CD4-positive, alpha-beta memory T cell (primary cell): ENCODE data around the gene COL18A1. TPM values are rescaled to one million over a fixed set of nuclear protein-coding genes. Genes with fewer than 3 reads are reported as not detected.
A peak's percentile ranks its signal among the peaks of the same experiment; 100 is the strongest.

Experiments
- CTCF ChIA-PET: fragments of 350-600 bp; sonication (Branson Sonifier 250); formaldehyde crosslinking; loops from one replicate; lab custom pipeline; 2021; ENCODE audit warnings: inconsistent platforms; ENCODE audit not compliant: partially characterized antibody; lab: Charles Lee
- POLR2A ChIA-PET: fragments of 350-600 bp; sonication (Branson Sonifier 250); formaldehyde crosslinking; loops from one replicate; lab custom pipeline; 2021; ENCODE audit not compliant: partially characterized antibody; lab: Charles Lee
- DNase-seq, 5 donors: peaks; one replicate each; pipeline versions ENCODE4 v3.0.0 to v3.0.0-alpha.2; 2020 to 2022; ENCODE audit warnings: mixed read lengths in 1 of 5
- H3K27ac ChIP-seq: one replicate; pipeline ENCODE4 v1.7.0; 2013; ENCODE audit warnings: low read depth, low read length
- H3K27me3 ChIP-seq: 2 replicates; pipeline ENCODE4 v1.7.0; 2013; ENCODE audit warnings: mild to moderate bottlenecking, low read length, moderate library complexity; ENCODE audit not compliant: insufficient read depth
- H3K36me3 ChIP-seq: 2 replicates; pipeline ENCODE4 v1.7.0; 2013; ENCODE audit warnings: mild to moderate bottlenecking, low read length, moderate library complexity; ENCODE audit not compliant: insufficient read depth
- H3K4me1 ChIP-seq: 2 replicates; pipeline ENCODE4 v1.7.0; 2013; ENCODE audit warnings: mild to moderate bottlenecking, low read length, moderate library complexity; ENCODE audit not compliant: insufficient read depth
- H3K4me3 ChIP-seq, 2 donors: one replicate each; pipeline ENCODE4 v1.7.0; 2013; ENCODE audit warnings: low read length in 2 of 2, mild to moderate bottlenecking in 1 of 2
- H3K9me3 ChIP-seq, 2 donors: one replicate each; pipeline ENCODE4 v1.7.0; 2013; ENCODE audit warnings: low read length in 2 of 2, control low read depth in 1 of 2; ENCODE audit not compliant: control insufficient read depth in 1 of 2
- H3K27ac Mint-ChIP-seq, 7 donors: one replicate each; pipeline ENCODE4 v1.8.0; 2020 to 2021; ENCODE audit warnings: mixed read lengths in 7 of 7, mild to moderate bottlenecking in 6 of 7, inconsistent platforms in 3 of 7, moderate library complexity in 3 of 7
- H3K27me3 Mint-ChIP-seq, 2 donors: one replicate each; pipeline ENCODE4 v1.8.0; 2020 to 2021; ENCODE audit warnings: mixed read lengths in 2 of 2
- H3K36me3 Mint-ChIP-seq, 2 donors: one replicate each; pipeline ENCODE4 v1.8.0; 2020 to 2021; ENCODE audit warnings: mixed read lengths in 2 of 2, inconsistent platforms in 1 of 2, mild to moderate bottlenecking in 1 of 2
- H3K4me1 Mint-ChIP-seq, 4 donors: one replicate each; pipeline ENCODE4 v1.8.0; 2020 to 2021; ENCODE audit warnings: mixed read lengths in 4 of 4, mild to moderate bottlenecking in 1 of 4
- H3K4me3 Mint-ChIP-seq, 8 donors: one replicate each; pipeline ENCODE4 v1.8.0; 2020 to 2021; ENCODE audit warnings: mixed read lengths in 8 of 8, mild to moderate bottlenecking in 7 of 8, moderate library complexity in 6 of 8, inconsistent platforms in 3 of 8
- H3K9me3 Mint-ChIP-seq, 8 donors: one replicate each; pipeline ENCODE4 v1.8.0; 2020 to 2021; ENCODE audit warnings: mixed read lengths in 8 of 8, mild to moderate bottlenecking in 5 of 8, inconsistent platforms in 3 of 8, moderate library complexity in 1 of 8
- intact Hi-C: fragments of 100-400 bp; cut with micrococcal nuclease; formaldehyde crosslinking; loops from one replicate; pipeline ENCODE4 v1.15.1; 2023
- polyA plus RNA-seq, 2 donors: library from polyadenylated mRNA; unstranded; fragments of 300-500 nt; fragmentation: Illumina TruSeq; gene quantifications; one replicate each; pipeline ENCODE4 v1.2.3, GENCODE V29; 2021
- total RNA-seq, 2 experiments: library from RNA; stranded (reverse); gene quantifications; one replicate each; pipeline ENCODE4 v1.2.3, GENCODE V29; 2021

The COL18A1 gene
- total and polyA plus RNA-seq, 4 experiments from 2014 or later = 0.43 to 4.5 (median 3.8) TPM

DNA sequence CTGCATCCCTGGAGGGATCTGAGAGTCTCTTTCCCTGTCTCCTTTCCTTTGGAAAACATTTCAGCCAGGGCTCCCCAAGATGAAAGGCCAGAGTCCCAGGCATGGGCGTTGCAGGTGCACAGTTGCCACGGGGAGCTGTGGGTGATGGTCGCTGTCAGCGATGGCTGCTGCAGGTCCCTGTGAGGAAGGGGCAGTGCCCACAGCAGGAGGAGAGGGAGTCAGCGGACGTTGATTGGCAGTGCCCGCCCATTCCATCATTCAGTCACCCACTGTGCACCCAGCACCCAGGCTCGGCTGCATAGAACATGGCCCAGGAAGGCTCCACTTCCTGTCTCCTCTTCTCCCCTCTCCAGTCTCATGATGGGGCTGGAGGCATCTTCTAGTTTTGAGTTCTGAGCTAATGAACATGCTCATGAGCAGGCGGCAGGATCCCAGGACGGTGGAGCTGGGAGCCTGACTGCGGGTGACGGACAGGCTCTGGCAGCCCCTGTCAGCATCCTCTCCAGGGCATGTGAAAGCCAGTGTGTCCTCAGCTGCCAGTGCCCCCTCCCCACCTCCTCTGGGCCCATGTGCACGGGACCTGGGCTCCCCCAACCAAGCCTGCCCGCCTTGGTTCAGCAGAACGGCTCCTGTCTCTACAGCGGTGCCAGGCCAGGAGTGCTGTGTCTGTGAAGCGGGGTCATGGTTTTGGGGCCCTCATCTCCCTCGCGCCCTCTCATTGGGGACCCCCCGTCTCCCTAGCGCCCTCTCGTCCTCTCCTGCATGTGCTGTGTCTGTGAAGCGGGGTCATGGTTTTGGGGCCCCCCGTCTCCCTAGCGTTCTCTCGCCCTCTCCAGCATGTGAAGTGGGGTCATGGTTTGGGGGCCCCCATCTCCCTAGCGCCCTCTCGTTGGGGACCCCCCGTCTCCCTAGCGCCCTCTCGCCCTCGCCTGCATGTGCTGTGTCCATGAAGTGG, 24.5 kb downstream of the COL18A1 start:
- Histone ChIP-seq H3K27ac (no peak overlapping the region), H3K4me3 (no peak overlapping the region), H3K27me3 (no peaks in the 10 kb centered on the region), H3K36me3 (no peaks in the 10 kb centered on the region), H3K9me3 (no peaks in the 10 kb centered on the region), H3K4me1 (no peaks in the 10 kb centered on the region)
- Mint-ChIP-seq H3K36me3 (no peaks in the 10 kb centered on the region), H3K27me3 (peaks cover 0 to 3% of the 10 kb centered on the region in 2 donors), H3K4me1 (no peaks in the 10 kb centered on the region), H3K27ac (no peak overlapping the region), H3K9me3 (peaks cover 0 to 1% (median 0%) of the 10 kb centered on the region in 8 donors), H3K4me3 (no peak overlapping the region)
- intact Hi-C loops = no loop called here
- ChIA-PET CTCF (no interaction called here), POLR2A (no interaction called here)
- DNase-seq = peak in 1 of 5 donors; percentile 13

DNA sequence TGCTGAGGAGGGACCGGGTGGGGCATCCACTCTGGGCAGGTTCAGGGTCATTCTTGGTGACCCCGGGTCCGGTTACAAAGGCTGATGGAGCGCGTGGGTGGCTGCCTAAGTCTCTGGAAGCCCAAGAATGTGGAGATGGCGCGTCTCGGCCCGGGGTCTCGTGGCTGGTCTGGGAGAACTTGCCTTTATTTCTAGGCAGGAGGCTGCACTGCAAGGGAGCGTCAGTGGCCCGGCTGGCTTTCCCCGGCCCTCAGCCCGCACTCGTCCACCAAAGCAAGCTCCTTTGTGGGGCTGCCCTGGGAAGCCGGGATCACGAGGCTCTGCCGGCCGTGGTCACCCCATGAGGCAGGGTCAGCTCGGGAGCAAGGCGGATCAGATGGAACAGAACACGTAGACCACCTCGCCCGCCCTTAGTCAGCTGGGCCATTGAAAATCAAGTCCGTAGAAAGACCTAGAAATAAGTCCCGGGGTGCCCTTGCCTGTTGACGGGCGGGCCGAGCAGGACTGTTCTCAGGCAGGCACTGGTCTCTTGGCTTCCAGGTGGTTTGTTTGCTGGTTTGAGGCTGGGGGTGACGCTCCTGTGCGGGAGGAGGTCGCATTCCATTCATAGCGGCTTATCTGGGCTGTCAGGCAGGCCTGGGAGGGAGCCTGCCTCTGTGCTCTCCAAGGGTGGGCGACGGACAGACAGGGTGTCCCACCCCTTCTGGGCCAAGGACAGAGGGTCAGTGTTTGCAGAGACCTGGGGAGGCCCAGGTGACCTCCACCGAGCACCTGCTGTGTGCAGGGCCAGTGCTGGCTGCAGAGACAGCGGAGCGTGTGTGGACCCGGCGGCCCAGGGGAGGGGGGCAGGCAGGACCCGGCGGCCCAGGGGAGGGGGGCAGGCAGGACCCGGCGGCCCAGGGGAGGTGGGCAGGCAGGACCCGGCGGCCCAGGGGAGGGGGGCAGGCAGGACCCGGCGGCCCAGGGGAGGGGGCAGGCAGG, 25.8 kb downstream of the COL18A1 start:
- Mint-ChIP-seq H3K4me3 (no peak overlapping the region), H3K4me1 (no peaks in the 10 kb centered on the region), H3K27ac (no peak overlapping the region), H3K27me3 (peaks cover 0 to 3% of the 10 kb centered on the region in 2 donors), H3K36me3 (no peaks in the 10 kb centered on the region), H3K9me3 (peaks cover 0 to 1% (median 0%) of the 10 kb centered on the region in 8 donors)
- intact Hi-C loops = no loop called here
- Histone ChIP-seq H3K36me3 (no peaks in the 10 kb centered on the region), H3K9me3 (no peaks in the 10 kb centered on the region), H3K27me3 (no peaks in the 10 kb centered on the region), H3K4me1 (no peaks in the 10 kb centered on the region), H3K27ac (no peak overlapping the region), H3K4me3 (no peak overlapping the region)
- ChIA-PET CTCF (no interaction called here), POLR2A (no interaction called here)
- peak in 1 of 5 donors; percentile 32 for DNase-seq

DNA sequence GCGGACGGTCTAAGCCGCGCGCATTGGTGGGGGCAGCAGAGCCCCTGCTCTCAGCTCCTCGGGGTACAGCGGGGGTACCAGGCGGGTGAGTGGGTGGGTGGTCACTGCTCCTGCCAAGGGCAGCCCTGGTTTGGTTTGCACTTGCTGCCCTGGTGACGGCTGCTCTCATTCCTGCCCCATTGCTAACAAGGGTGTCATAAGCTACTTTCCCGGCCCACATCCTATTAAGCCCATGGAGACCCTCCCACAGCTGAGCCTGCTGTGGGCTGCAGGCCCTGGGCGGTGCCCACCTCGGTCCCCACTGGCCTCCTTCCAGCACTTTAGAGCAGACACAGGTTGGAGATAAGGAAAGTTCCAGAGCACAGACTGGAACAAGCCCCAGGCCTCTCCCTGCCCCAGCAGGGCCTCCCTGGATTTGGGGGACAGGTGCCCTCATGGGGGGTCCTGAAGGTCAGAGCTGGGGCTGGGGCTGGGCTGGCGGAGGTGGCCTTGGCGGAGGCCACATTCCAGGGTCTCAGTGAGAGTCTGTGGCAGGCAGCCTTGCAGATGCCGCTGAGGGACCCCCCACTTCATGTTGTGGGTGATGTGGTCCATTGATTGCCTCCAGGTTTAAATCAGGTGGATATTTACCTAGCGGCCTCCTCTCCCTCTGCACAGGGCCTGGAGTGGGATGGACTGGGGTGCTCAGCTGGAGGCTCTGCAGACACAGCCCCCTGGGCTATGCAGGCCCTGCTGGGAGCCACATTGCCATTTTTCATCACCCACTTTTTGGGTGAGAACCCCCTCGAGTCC, 27.0 kb downstream of the COL18A1 start:
- no peaks in the 10 kb centered on the region for H3K36me3 Mint-ChIP-seq
- H3K36me3 ChIP-seq = no peaks in the 10 kb centered on the region
- DNase-seq = peak in 1 of 5 donors; percentile 21
- H3K27ac ChIP-seq = no peak overlapping the region
- H3K27ac Mint-ChIP-seq = no peak overlapping the region
- CTCF ChIA-PET = no interaction called here
- H3K4me1 Mint-ChIP-seq = no peaks in the 10 kb centered on the region
- H3K27me3 ChIP-seq = no peaks in the 10 kb centered on the region
- H3K4me3 Mint-ChIP-seq = no peak overlapping the region
- no peaks in the 10 kb centered on the region for H3K4me1 ChIP-seq
- POLR2A ChIA-PET = no interaction called here
- intact Hi-C loops = no loop called here
- no peak overlapping the region for H3K4me3 ChIP-seq
- H3K9me3 ChIP-seq = no peaks in the 10 kb centered on the region
- H3K27me3 Mint-ChIP-seq = peaks cover 0 to 3% of the 10 kb centered on the region in 2 donors
- peaks cover 0 to 1% (median 0%) of the 10 kb centered on the region in 8 donors for H3K9me3 Mint-ChIP-seq

DNA sequence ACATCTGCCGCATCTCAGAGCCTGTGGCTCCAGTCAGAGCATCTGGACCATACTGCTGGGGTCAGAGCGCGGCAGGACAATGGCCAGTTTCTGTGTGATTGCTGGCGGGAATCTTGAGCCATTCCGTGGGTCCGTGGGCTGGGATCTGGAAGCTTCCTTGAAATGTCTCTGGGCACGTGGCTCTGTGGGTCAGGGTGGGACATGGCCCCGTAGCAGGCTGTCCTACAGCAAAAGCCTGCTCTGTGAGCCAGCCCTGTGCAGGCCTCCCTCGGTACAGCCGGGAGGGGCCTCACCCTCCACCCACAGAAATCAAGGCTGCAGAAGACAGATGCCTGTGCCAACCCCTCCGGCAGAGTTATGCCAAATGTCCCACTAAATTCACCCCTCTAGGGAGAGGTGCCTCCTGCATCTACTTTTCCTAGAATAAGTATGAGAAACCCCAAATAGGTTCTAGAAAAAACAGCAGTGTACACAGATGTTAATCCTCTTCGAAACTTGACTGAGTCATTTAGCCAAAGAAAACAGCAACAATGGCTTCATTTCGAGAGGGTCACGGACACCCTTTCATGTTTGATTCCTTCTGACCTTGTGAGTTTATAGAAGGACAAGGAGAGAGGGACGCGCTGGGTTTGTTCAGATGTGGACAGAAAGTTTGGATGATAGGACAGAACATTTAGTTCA, 27.8 kb downstream of the COL18A1 start:
- POLR2A ChIA-PET = no interaction called here
- intact Hi-C loops = no loop called here

DNA sequence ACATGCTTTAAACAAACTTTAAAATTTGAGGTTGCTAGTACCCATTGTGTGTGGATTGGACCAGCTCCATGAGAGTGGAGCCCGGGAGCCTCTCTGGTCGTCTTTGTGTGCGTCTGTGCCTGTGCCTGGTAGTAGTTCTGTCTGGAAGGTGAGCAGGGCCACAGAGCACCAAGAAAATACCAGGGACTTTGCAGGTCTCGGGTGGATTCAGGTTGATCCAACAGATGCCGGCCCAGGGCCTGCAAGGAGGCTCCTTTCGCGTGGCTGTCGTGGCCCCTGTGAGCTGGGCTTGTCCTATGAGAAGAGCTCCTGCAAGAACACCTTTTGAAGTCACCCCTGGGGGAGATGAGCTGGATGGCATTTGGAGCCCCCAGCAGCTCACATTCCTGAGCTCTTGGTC, 28.3 kb downstream of the COL18A1 start:
- Mint-ChIP-seq H3K4me3 (no peak overlapping the region), H3K9me3 (peaks cover 0 to 1% (median 0%) of the 10 kb centered on the region in 8 donors), H3K4me1 (no peaks in the 10 kb centered on the region), H3K27me3 (peaks cover 0 to 3% of the 10 kb centered on the region in 2 donors), H3K36me3 (no peaks in the 10 kb centered on the region), H3K27ac (no peak overlapping the region)
- H3K36me3 ChIP-seq = no peaks in the 10 kb centered on the region
- ChIA-PET POLR2A (no interaction called here), CTCF (no interaction called here)
- DNase-seq = peak in 1 of 5 donors; percentile 3
- no peaks in the 10 kb centered on the region for H3K4me1 ChIP-seq
- H3K9me3 ChIP-seq = no peaks in the 10 kb centered on the region
- intact Hi-C loops = no loop called here
- H3K27me3 ChIP-seq = no peaks in the 10 kb centered on the region
- H3K4me3 ChIP-seq = no peak overlapping the region
- H3K27ac ChIP-seq = no peak overlapping the region

More for the DNA sequence above, 27.8 kb downstream of the COL18A1 start:
- CTCF ChIA-PET = no interaction called here
- no peaks in the 10 kb centered on the region for H3K4me1 Mint-ChIP-seq
- Histone ChIP-seq H3K9me3 (no peaks in the 10 kb centered on the region), H3K27ac (no peak overlapping the region), H3K4me1 (no peaks in the 10 kb centered on the region), H3K27me3 (no peaks in the 10 kb centered on the region), H3K36me3 (no peaks in the 10 kb centered on the region), H3K4me3 (no peak overlapping the region)
- H3K27me3 Mint-ChIP-seq = peaks cover 0 to 3% of the 10 kb centered on the region in 2 donors
- H3K36me3 Mint-ChIP-seq = no peaks in the 10 kb centered on the region
- peaks cover 0 to 1% (median 0%) of the 10 kb centered on the region in 8 donors for H3K9me3 Mint-ChIP-seq
- DNase-seq = peak in 1 of 5 donors; percentile 4
- no peak overlapping the region for H3K4me3 Mint-ChIP-seq
- no peak overlapping the region for H3K27ac Mint-ChIP-seq

DNA sequence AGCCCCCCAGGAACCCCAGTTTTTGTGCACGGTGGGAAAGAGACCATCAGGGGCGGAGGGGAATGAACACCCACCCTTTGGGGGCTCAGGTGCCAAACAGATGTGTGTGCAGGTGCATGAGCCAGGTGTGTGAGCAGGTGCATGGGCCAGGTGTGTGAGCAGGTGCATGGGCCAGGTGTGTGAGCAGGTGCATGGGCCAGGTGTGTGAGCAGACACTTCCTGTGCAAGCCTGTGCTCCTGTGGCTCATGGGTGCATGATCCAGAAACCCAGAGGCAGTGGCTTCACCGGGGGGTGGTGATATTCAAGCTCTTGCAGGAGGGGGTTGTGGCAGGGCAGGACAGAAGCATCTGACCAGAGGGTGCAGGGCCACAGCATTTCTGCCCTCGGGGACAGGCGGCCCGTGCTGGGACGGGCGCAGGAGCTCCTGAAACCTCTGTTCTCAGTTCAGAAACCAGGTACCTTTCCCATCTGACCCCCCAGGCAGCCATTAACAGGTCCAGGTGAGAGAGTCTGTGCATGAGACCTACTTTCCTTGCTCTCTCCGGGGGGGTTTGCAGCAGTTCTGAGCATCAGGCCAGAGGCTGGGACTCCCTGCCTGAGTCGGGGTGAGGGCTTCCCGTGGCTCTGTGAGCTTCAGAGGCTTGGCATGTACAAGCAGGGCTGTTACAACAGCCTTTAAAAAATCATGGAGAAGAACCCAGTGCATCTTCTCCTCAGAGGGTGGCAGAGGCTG, 29.1 kb downstream of the COL18A1 start:
- CTCF ChIA-PET = interaction anchor here (0.6 kb wide), 1 partner anchor 1458 kb away, joined by 3 read pairs; no protein-coding TSS in a partner anchor

More for the DNA sequence above, 29.1 kb downstream of the COL18A1 start:
- H3K36me3 Mint-ChIP-seq = no peaks in the 10 kb centered on the region
- H3K4me3 Mint-ChIP-seq = no peak overlapping the region
- H3K9me3 Mint-ChIP-seq = peaks cover 0 to 1% (median 0%) of the 10 kb centered on the region in 8 donors
- Histone ChIP-seq H3K4me1 (peaks cover 7% of the 10 kb centered on the region), H3K27ac (no peak overlapping the region), H3K36me3 (no peaks in the 10 kb centered on the region), H3K27me3 (no peaks in the 10 kb centered on the region), H3K4me3 (no peak overlapping the region), H3K9me3 (no peaks in the 10 kb centered on the region)
- H3K27me3 Mint-ChIP-seq = peaks cover 0 to 3% of the 10 kb centered on the region in 2 donors
- POLR2A ChIA-PET = no interaction called here
- intact Hi-C loops = no loop called here
- H3K27ac Mint-ChIP-seq = peak overlapping the region in 3 of 7 donors; percentile 55 to 66 (median 62)
- peaks cover 0 to 6% (median 1%) of the 10 kb centered on the region in 4 donors for H3K4me1 Mint-ChIP-seq
- DNase-seq = peak in 1 of 5 donors; percentile 17
